A673 (cell line): ENCODE results near the gene HNMT. TPM values are rescaled to one million over a fixed set of nuclear protein-coding genes. Genes with fewer than 3 reads are reported as not detected.

Experiments
- BruUV-seq: library from RNA; stranded (reverse); fragments of 400-500 nt; replicated peaks from 2 replicates; lab custom pipeline; 2021; lab: Mats Ljungman, UMichigan
- CTCF ChIA-PET: fragments of 300-600 bp; sonication (Branson Sonifier 250); formaldehyde crosslinking; loops from one replicate; lab custom pipeline; 2022; ENCODE audit warnings: antibody characterized with exemption; lab: Charles Lee
- POLR2A ChIA-PET: fragments of 300-600 bp; sonication (Branson Sonifier 250); formaldehyde crosslinking; loops from one replicate; lab custom pipeline; 2022; ENCODE audit warnings: antibody characterized with exemption; ENCODE audit not compliant: low non-redundant PET; lab: Charles Lee
- DNase-seq: peaks from one replicate; pipeline ENCODE4 v3.0.0-alpha.2; 2015; ENCODE audit warnings: low spot score
- H3K27ac ChIP-seq: fragments of 200-600 bp; sonication (generic); 2 replicates; pipeline ENCODE4 v1.5.1; 2016; ENCODE audit warnings: mixed run types, low read depth, mild to moderate bottlenecking, mixed read lengths, antibody characterized with exemption, low read length; ENCODE audit not compliant: poor library complexity, severe bottlenecking
- H3K27me3 ChIP-seq: fragments of 200-600 bp; sonication (generic); replicated peaks from 2 replicates; pipeline ENCODE4 v1.6.1; 2017; ENCODE audit warnings: mixed run types, low read depth, mild to moderate bottlenecking, mixed read lengths, antibody characterized with exemption, low read length; ENCODE audit not compliant: insufficient read depth, poor library complexity
- H3K36me3 ChIP-seq: fragments of 200-600 bp; sonication (generic); 2 replicates; pipeline ENCODE4 v1.6.1; 2016; ENCODE audit warnings: mixed run types, mild to moderate bottlenecking, mixed read lengths, antibody characterized with exemption, low read length; ENCODE audit not compliant: insufficient read depth, poor library complexity, severe bottlenecking
- H3K4me1 ChIP-seq: fragments of 200-600 bp; sonication (generic); 2 replicates; pipeline ENCODE4 v1.6.1; 2017; ENCODE audit warnings: mixed run types, mild to moderate bottlenecking, mixed read lengths, antibody characterized with exemption, low read length; ENCODE audit not compliant: insufficient read depth, poor library complexity, severe bottlenecking
- H3K4me3 ChIP-seq: fragments of 200-600 bp; sonication (generic); 2 replicates; pipeline ENCODE4 v1.5.1; 2016; ENCODE audit warnings: low read depth, mixed run types, mild to moderate bottlenecking, mixed read lengths, low read length; ENCODE audit not compliant: poor library complexity, severe bottlenecking
- H3K9me3 ChIP-seq: fragments of 200-600 bp; sonication (generic); 2 replicates; pipeline ENCODE4 v1.6.1; 2016; ENCODE audit warnings: mixed run types, low read depth, mild to moderate bottlenecking, mixed read lengths, antibody characterized with exemption, low read length; ENCODE audit not compliant: poor library complexity, severe bottlenecking
- EZH2 ChIP-seq: fragments of 200-600 bp; sonication (generic); IDR thresholded peaks from 2 replicates; pipeline ENCODE4 v1.6.1; 2017; ENCODE audit warnings: borderline replicate concordance, low read depth, mild to moderate bottlenecking, mixed read lengths, antibody characterized with exemption, low read length; ENCODE audit not compliant: poor library complexity, severe bottlenecking
- intact Hi-C: fragments of 100-400 bp; cut with micrococcal nuclease; formaldehyde crosslinking; loops from one replicate; pipeline ENCODE4 v1.10.0; 2022; ENCODE audit not compliant: unreplicated experiment
- total RNA-seq: library from RNA; stranded (reverse); gene quantifications from 2 replicates; pipeline ENCODE4 v1.2.3, GENCODE V29; 2021
- TF ChIP-seq, protein P1 (sequence below): fragments of 300-800, 200-600 bp; sonication (generic); conservative IDR thresholded peaks from 2 replicates; pipeline ENCODE4 v1.5.1; 2017; ENCODE audit warnings: low read depth, mild to moderate bottlenecking, antibody characterized with exemption, low read length, moderate library complexity, mixed read lengths

HNMT gene
- total RNA-seq, 1 experiment from 2014 or later: 0.82 TPM

GRCh38 chr2:137947032-137947727 is 17.1 kb upstream of the HNMT start:
- H3K4me3 ChIP-seq: no peak overlapping the region
- ChIA-PET CTCF (no interaction called here), POLR2A (no interaction called here)
- no peaks in the 10 kb centered on the region for H3K9me3 ChIP-seq
- H3K27me3 ChIP-seq: no peaks in the 10 kb centered on the region
- no peaks in the 10 kb centered on the region for H3K36me3 ChIP-seq
- H3K4me1 ChIP-seq: no peaks in the 10 kb centered on the region
- BruUV-seq: no TSS peak
- DNase-seq: no peak
- no peak for TF ChIP-seq EZH2
- TF ChIP-seq, protein P1, sequence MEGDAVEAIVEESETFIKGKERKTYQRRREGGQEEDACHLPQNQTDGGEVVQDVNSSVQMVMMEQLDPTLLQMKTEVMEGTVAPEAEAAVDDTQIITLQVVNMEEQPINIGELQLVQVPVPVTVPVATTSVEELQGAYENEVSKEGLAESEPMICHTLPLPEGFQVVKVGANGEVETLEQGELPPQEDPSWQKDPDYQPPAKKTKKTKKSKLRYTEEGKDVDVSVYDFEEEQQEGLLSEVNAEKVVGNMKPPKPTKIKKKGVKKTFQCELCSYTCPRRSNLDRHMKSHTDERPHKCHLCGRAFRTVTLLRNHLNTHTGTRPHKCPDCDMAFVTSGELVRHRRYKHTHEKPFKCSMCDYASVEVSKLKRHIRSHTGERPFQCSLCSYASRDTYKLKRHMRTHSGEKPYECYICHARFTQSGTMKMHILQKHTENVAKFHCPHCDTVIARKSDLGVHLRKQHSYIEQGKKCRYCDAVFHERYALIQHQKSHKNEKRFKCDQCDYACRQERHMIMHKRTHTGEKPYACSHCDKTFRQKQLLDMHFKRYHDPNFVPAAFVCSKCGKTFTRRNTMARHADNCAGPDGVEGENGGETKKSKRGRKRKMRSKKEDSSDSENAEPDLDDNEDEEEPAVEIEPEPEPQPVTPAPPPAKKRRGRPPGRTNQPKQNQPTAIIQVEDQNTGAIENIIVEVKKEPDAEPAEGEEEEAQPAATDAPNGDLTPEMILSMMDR: no peak
- H3K27ac ChIP-seq: no peak overlapping the region
- intact Hi-C loops: loop anchor here (1.0 to 10.0 kb wide), 3 partner anchors 143 to 838 kb away; partner anchors contain the start of gene NXPH2

DNA sequence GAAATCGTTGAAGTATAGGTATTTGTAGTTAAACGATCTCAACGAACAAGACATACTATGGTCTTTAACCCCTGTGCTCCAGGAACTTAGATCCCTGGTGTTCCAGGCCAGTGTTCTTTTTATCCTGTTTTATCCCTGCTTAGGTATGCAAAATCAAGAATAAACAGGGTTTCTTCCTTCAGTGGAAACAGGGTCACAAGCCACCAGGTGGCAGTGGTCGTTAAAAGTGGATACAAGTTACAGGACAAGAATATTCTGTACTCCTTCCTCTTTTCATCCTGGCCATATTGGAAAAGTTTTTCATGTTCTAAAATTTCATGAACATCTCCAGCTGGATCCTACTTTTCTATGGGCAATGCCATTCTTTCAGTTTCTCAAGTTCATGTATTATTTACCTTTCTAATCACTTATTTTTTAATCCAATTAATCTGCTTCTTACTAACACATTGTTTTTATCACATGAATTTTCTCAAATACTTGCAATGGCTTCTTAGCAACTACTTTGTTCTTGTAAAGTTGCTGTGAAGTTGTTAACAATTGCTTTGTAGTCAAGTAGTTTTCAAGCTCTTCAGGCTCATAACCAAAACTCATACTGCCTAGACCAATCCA is 16.4 kb upstream of the HNMT start:
- intact Hi-C loops: loop anchor here (1.0 to 10.0 kb wide), 3 partner anchors 142 to 837 kb away; partner anchors contain the start of gene NXPH2
- Histone ChIP-seq H3K4me3 (no peak overlapping the region), H3K36me3 (no peaks in the 10 kb centered on the region), H3K4me1 (no peaks in the 10 kb centered on the region), H3K9me3 (no peaks in the 10 kb centered on the region), H3K27me3 (no peaks in the 10 kb centered on the region), H3K27ac (no peak overlapping the region)
- CTCF ChIA-PET: no interaction called here
- POLR2A ChIA-PET: no interaction called here
- no peak for TF ChIP-seq EZH2
- TF ChIP-seq, protein P1: peak; percentile 69
- DNase-seq: peak; percentile 65
- no TSS peak for BruUV-seq

DNA sequence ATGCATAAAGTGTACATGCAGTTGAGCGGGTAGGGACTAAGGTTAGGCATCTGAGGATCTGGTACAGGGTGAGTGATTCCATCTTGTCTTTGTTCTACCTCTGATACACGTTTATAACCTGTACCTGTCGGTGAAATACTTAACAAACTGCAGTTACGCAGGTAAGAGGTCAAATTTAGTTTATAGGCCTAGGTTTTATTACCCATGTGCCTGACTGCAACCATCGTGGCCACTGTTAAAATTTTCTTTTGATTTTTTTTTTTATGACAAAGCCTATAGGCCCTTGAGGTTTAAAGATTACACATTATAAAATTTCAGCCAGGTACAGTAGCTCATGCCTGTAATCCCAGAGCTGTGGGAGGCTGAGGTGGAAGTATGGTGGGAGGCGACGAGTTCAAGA is 15.4 kb upstream of the HNMT start:
- Histone ChIP-seq H3K4me3 (no peak overlapping the region), H3K9me3 (no peaks in the 10 kb centered on the region), H3K4me1 (no peaks in the 10 kb centered on the region), H3K27me3 (no peaks in the 10 kb centered on the region), H3K27ac (no peak overlapping the region), H3K36me3 (no peaks in the 10 kb centered on the region)
- BruUV-seq: no TSS peak
- DNase-seq: no peak
- intact Hi-C loops: loop anchor here (5.0 to 10.0 kb wide), 2 partner anchors 423 to 836 kb away; partner anchors contain the start of gene NXPH2
- CTCF ChIA-PET: no interaction called here
- TF ChIP-seq, protein P1: no peak
- no peak for TF ChIP-seq EZH2
- POLR2A ChIA-PET: no interaction called here
